HG03045 (cell line): ENCODE measurements around the gene POTEJ.
"Not testable (repeated sequence)": the region's sequence is repeated elsewhere in the genome, so short reads cannot be mapped to it uniquely, and the experiment has no call there.

ENCODE experiments used
- ATAC-seq: cut with Tn5 transposase; IDR thresholded peaks from one replicate; pipeline ENCODE4 v1.9.1; 2021; ENCODE audit warnings: mild to moderate bottlenecking, moderate library complexity; ENCODE audit not compliant: unreplicated experiment

Gene POTEJ

GRCh38 chr2:130601648-130602302 lies 9.5 kb upstream of the POTEJ start:
- ATAC-seq: not testable (repeated sequence)

GRCh38 chr2:130608276-130609001 lies 2.8 kb upstream of the POTEJ start:
- not testable (repeated sequence) for ATAC-seq

GRCh38 chr2:130609002-130609920 lies 2.0 kb upstream of the POTEJ start:
- ATAC-seq: not testable (repeated sequence)

GRCh38 chr2:130610486-130610885 lies 754 bp upstream of the POTEJ start:
- ATAC-seq: not testable (repeated sequence)

- ATAC-seq: not testable (repeated sequence)
These were observed 17.7 kb downstream of the POTEJ start for GRCh38 chr2:130628784-130629475.

- not testable (repeated sequence) for ATAC-seq
These were observed 27.7 kb downstream of the POTEJ start for GRCh38 chr2:130638973-130639372.

- not testable (repeated sequence) for ATAC-seq
These were observed 30.4 kb downstream of the POTEJ start for GRCh38 chr2:130641688-130642087.

- ATAC-seq: not testable (repeated sequence)
These were observed 38.0 kb downstream of the POTEJ start for GRCh38 chr2:130649285-130649684.

- not testable (repeated sequence) for ATAC-seq
These were observed 53.3 kb downstream of the POTEJ start for GRCh38 chr2:130664506-130664905.

GRCh38 chr2:130665596-130665995 lies 54.4 kb downstream of the POTEJ start:
- ATAC-seq: not testable (repeated sequence)

- ATAC-seq: not testable (repeated sequence)
These were observed 56.3 kb downstream of the POTEJ start for GRCh38 chr2:130667516-130667915.

GRCh38 chr2:130670026-130670745 lies 58.9 kb downstream of the POTEJ start:
- ATAC-seq: not testable (repeated sequence)

- peak; percentile 24 for ATAC-seq
These were observed 81.0 kb downstream of the POTEJ start for GRCh38 chr2:130692041-130692770.

- ATAC-seq: not testable (repeated sequence)
These were observed 82.2 kb downstream of the POTEJ start for GRCh38 chr2:130693474-130693873.

GRCh38 chr2:130703250-130703649 lies 92.0 kb downstream of the POTEJ start:
- not testable (repeated sequence) for ATAC-seq
